Activated CD4-positive, alpha-beta T cell treated with anti-CD3 and anti-CD28 coated beads for 24 hours (primary cell): ENCODE measurements around the gene RELB.
A peak's percentile ranks its signal among the peaks of the same experiment; 100 is the strongest.
"Not testable (repeated sequence)": the region's sequence is repeated elsewhere in the genome, so short reads cannot be mapped to it uniquely, and the experiment has no call there.

ENCODE experiments used
- DNase-seq, 2 donors: peaks; one replicate each; pipeline ENCODE4 v3.0.0-alpha.2; 2020; ENCODE audit warnings: low read depth in 2 of 2

Gene RELB

DNA sequence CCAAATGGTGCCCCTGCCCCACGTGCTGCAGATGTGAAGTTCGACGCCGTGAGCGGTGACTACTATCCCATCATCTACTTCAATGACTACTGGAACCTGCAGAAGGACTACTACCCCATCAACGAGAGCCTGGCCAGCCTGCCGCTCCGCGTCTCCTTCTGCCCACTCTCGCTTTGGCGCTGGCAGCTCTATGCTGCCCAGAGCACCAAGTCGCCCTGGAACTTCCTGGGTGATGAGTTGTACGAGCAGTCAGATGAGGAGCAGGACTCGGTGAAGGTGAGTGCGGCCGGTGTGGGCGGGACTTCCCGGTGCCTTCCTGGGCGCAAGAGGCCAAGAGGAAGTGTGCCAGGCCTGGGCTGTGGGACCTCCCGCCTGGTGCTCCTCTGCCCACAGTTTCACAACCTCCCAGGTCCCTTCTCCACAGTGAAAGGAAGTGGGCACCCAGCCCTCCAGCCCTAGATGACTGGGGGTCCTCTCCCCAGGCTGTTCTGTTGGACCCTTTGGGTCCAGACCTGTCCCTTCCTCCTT lies 14.1 kb upstream of the RELB start:
- no peak for DNase-seq

DNA sequence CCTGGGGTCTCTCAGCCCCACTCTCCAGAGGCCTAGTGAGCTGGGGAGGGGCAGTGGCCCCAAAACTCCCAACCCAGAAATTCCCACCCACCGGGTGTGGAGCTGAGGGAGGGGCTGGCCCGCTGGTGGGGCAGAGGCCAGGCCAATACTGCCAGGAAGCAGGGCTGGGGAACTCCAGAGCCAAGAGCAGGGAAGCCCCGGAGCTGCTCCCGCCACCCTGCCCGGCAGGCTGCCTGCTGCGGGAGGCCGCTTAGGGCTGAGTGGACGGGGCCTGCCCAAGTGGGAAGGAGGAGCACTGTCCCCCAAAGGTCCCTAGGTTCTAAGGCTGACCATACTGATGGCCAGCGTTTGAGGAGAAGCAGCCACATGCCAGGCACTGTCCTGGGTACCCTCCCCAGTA lies 13.0 kb upstream of the RELB start:
- no peak for DNase-seq

DNA sequence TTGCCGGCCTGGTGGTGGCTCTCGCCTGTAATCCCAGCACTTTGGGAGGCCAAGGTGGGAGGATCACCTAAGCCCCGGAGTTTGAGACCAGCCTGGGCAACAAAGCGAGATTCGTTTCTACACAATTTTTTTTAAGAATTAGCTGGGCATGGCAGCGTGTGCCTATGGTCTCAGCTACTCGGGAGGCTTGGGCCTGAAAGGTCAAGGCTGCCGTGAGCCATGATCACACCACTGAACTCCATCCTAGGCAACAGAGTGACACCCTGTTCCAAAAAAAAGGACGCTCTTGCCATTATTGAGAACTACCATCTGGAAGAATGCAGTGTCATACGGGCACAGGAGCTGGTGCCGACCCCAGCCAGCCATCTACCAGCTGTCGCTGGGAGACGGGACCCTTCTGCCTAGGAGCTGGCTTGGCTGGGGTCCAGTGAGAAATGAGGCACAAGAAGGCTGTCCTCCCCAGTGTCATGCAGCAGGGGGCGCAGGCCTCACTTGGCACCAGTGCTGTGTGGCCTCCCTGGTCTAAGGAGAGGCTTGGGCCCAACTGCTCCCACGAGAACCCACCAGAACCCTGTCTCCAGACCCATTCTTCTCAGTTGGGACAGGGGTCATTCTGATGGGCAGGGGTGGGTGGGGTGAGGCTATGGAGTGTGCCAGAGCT lies 12.2 kb upstream of the RELB start:
- DNase-seq, result peak; percentile 45 to 48

DNA sequence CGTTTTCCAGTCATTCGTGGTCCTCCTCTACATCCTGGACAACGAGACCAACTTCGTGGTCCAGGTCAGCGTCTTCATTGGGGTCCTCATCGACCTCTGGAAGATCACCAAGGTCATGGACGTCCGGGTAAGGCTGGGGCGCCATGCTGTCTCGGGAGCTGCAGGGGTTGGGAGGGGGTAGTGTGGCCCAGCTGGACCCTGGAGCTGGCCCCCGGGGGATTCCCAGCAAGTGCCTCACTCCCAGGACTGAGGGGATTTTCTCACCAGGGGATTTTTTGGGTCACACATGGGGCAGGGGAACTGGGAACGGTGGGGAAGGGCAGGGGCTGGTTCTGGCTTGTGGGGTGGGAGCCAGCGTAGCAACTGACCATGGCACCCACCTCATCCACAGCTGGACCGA lies 10.8 kb upstream of the RELB start:
- no peak for DNase-seq

DNA sequence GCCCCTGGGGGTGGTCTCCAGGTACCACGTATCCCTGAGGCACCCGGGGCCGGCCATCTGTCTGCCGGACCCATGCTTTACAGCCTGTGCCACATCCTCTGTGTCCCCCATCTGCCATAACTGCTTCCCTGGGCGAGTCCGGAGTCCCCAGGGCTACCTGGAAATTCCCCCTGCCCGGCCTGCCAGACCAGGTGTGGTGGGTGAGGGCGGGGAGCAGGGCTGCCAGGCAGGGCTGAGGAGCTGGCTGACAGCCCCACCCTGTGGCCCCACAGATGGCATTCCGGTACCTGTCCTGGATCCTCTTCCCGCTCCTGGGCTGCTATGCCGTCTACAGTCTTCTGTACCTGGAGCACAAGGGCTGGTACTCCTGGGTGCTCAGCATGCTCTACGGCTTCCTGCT lies 10.3 kb upstream of the RELB start:
- DNase-seq, result no peak

DNA sequence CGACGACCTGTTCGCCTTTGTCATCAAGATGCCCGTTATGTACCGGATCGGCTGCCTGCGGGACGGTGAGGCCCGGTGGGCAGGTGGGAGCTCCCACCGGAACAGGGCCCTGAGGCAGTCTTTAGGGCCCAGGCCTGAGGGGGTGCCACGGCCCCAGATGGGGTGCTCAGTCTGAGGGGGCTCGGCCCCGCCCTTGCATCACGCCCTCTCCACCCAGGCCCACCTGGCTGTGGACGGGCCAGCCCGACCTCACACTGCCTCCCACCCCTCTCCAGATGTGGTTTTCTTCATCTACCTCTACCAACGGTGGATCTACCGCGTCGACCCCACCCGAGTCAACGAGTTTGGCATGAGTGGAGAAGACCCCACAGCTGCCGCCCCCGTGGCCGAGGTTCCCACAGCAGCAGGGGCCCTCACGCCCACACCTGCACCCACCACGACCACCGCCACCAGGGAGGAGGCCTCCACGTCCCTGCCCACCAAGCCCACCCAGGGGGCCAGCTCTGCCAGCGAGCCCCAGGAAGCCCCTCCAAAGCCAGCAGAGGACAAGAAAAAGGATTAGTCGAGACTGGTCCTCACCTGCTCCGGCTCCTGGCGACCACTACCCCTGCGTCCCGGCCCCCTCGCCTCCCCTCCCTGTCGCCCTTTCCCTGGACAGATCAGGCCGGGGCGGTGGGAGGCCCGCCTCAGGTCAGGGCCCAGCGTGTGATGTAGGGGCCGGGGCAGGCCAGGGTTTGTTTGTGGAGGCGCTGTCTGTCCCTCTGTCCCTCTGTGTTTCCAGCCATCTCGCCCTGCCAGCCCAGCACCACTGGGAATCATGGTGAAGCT lies 8.7 kb upstream of the RELB start:
- no peak for DNase-seq

DNA sequence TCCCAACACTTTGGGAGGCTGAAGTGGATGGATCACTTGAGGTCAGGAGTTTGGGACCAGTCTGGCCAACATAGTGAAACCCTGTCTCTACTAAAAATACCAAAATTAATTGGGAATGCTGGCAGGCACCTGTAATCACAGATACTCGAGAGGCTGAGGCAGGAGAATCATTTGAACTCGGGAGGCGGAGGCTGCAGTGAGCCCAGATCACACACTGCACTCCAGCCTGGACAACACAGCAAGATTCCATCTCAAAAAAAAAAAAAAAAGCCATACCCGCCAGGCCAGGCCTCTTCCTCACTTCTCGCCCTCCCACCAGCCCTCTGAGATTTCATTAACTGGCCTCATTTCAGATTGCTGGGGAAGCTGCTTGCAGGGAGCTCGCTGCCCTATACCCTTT lies 7.7 kb upstream of the RELB start:
- no peak for DNase-seq

DNA sequence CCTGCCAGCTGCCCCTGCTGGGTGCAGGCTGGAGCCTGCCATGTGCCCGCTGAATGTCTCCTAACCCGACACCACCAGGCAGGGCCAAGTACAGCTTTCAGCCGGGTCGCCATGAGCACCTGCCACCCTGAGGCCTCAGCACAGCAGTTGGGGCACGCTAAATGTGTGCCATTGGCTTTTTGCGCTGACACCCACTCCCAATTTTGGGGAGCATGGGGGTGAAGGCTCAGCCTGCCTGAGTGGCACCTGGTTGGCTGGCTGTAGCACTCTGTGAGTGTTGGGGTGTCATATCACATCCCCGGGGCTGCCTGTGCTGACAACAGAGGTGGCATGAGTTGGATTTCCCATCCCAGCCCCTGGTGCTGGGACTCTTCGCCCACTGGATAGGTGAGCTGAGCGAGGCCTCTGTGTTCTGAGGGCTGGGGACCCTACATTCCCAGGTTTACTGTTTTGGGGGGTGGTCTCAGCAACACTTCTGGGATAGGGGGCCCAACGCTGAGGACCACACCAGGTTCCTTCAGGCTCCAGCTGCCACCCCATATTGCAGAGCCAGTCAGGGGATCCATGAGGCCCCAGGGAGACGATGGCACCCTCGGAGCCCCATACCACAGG lies 7.2 kb upstream of the RELB start:
- DNase-seq, result no peak

DNA sequence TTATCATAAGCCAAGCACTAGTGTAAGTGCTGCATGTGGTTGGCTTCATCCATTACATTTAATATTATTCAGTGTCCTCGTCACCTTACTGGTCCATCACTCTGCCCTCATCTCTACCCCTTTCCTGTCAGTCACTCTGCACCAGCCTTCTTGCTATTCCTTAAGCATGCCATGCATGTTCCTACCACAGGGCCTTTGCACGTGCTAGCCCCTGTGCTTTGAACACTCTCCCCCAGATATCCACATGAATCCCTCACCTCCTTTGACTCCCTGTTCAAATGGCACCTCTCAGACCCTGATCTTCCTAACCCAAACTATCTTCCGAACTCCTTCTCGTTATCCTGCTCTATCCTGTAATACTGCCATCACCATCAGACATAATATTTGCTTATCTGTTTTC lies 3.2 kb upstream of the RELB start:
- DNase-seq, result no peak

DNA sequence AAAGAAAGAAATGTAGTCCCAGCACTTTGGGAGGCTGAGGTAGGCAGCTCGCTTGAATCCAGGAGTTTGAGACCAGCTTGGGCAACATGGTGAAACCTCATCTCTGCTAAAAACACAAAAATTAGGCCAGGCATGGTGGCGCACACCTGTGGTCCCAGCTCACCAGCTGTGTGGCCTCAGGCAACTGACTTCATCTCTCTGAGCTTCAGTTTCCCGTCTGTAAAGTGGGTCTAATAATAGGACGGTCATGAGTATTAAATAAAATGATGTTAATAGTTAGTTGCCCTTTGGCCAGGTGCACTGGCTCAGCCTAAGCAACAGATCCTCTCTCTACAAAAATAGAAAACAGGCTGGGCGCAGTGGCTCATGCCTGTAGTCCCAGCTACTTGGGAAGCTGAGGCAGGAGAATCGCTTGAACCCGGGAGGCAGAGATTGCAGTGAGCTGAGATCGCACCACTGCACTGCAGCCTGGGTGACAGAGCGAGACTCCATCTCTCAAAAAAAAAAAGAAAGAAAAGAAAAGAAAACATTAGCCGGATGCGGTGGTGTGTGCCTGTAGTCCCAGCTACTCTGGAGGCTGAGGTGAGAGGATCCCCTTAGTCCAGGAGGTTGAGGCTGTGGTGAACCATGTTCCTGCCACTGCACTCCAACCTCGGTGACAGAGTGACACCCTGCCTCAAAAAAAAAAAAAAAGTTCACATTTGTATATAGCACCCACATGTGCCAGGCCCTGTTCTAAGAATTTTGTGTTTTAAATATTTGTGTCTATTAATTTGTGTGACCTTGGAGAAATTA lies 1.9 kb upstream of the RELB start:
- DNase-seq, result not testable (repeated sequence)

DNA sequence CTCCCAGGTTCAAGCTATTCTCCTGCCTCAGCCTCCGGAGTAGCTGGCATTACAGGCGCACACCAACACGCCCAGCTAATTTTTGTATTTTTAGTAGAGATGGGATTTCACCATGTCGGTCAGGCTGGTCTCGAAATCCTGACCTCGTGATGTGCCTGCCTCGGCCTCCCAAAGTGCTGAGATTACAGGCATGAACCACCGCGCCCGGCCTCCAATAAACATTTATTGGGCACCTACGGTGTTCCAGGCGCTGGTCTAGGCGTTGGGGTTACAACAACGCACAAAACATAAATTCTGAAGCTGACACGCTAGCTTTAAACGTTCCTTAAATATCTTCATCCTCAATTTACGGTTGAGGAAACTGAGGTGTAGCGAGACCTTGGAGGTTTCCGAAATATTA lies 599 bp upstream of the RELB start:
- DNase-seq, result not testable (repeated sequence)

DNA sequence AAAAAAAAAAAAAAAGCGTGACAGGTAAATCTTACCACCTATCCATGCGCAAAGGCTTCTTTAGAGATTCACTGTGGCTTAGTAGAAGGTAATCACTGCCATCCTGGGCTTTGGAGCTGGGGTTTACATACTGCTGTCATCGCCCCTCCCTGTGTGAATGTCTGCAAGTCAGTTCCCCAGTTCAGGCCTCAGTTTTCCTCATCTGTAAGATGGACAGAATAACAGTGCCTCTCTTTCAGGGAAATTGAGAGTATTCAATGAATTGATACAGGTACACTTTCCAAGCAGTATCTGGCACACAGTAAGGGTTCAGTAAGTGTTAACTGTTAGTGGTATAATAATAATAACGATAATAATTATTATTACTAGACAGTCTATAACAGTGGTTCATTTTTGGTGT lies 2.2 kb downstream of the RELB start:
- no peak for DNase-seq

DNA sequence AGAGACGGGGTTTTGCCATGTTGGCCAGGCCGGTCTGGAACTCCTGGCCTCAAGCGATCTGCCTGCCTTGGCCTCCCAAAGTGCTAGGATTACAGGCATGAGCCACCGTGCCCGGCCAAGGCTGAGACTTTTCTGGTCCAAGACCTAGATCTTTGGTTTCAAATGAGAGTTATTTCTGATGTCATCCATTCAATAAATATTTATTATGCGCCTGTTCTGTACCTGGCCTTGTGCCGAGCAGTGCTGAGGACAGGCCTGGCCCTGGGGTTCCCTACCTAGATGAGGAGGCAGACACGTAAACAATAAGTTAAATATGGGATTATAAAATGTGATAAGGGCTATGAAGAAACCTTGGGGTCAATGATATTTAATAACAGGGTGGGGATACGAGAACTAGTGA lies 4.5 kb downstream of the RELB start:
- DNase-seq, result no peak

DNA sequence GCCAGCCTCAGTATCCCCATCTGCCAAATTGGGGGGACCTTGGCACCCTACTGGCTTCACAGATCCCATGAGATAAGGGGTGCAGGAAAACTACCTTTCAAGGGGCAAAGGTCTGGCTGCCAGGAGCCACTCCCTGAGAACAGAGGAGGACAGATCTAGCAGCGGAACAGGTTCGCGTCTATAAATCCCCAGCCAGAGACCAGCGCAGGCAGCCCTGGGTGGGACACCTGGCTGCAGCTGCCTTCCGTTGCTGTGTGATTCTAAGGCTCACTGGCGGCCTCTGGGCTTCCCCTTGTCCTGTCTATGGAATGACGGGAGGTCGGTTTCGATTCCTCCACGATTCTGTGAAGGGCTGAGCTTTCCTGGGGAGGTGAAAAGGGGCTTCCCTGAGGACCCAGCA lies 7.3 kb downstream of the RELB start:
- no peak for DNase-seq

DNA sequence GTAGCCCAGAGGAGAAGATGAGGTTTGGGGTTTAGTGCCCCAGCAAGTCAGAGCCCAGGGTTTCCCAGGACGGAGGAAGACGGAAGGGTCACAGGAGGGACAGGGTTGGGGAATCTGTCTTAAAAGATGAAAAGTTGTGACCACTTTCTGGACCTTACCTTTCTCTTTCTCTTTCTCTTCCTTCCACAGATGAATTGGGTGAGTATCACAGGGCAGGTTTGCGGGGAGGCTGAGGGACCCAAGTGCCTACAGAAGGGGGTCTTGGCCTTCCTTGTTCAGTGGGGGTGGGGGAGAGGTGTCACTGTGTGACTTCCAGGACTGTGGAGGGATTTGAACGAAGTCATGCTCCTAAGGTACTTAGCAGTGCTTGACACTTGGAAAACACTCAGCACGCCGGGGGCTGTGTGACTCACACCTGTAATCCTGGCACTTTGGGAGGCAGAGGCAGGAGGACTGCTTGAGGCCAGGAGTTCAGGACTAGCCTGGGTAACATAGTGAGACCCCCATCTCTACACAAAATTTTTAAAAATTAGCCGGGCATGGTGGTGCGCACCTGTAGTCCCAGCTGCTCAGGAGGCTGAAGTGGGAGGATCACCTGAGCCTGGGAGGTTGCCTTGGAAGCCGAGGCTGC lies 8.5 kb downstream of the RELB start:
- DNase-seq, result no peak

DNA sequence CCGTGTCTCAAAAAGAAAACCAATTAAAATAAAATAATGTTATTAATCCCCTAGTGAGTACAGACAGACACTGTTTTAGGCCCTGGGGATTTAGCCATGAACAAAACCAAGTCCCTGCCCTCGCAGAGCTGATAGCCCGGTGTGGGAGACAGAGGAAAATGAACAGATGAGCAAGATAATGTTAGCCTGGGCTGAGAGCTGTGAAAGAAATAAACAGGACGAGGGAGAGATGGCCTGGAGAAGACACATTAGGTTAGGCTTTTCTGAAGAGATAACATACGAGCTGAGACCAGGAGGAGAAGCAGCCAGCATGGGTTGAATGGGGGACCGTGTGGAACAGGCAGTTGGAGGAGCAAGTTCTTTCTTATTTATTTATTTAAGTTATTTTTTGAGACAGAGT lies 9.0 kb downstream of the RELB start:
- no peak for DNase-seq

DNA sequence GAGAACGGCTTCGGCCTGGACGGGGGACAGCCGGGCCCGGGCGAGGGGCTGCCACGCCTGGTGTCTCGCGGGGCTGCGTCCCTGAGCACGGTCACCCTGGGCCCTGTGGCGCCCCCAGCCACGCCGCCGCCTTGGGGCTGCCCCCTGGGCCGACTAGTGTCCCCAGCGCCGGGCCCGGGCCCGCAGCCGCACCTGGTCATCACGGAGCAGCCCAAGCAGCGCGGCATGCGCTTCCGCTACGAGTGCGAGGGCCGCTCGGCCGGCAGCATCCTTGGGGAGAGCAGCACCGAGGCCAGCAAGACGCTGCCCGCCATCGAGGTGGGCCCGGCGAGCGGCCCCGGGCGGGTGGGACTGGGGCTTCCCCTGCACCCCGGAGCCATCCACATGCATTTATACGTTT lies 10.7 kb downstream of the RELB start:
- no peak for DNase-seq

DNA sequence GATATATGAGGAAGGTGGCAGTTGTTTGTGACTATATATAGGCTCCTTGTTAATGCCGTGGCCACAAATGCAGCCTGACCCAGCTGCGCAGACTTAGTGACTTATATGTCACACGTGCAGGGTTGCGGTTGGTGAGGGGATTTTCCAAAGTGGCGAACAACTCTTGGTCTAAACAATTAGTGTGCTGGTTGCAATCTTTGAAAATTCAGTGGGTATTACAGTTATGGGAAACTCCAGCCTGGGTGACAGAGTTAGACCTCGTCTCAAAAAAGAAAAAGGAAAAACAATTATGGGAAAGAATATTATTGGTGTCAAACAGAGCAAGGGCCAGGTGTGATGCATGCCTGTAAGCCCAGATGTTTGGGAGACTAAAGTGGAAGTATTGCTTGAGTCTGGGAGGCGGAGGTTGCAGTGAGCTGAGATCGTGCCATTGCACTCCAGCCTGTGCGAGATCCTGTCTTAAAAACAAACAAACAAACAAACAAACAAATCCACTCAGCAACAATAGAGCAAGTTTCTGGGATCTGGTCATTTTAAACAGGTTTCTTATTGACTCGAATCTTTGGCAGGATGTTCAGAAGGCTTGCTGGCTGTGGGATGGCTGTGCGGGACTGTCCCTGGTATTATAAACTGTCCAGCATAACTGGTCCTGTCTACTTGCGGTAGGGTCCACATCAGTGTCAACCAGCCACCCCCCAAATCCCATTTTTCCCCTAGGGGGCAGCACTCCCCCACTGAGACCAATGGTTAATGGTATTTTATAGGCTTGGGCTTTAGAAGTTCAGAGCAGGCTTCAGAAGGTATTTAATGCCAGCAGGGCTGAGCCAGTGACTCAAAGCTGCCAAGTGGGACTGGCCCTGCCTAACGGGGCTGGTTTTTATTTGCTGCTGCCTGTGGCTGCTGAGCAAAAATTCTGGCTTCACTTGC lies 15.4 kb downstream of the RELB start:
- DNase-seq, result peak; percentile 45

DNA sequence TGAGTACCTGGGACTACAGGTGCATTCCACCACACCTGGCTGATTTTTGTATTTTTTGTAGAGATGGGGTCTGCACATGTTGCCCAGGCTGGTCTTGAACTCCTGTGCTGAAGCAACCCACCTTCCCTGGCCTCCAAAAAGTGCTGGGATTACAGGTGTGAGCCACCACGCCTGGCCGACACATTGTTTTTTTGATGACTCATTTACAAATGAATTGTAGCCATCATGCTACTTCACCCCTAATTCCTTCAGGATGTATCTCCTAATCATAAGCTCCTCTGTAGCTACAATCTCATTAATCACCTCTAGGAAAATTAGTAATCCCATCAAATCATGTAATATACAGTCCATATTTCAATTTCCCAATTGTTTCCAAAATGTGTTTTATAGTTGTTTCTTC lies 17.9 kb downstream of the RELB start:
- DNase-seq, result no peak

DNA sequence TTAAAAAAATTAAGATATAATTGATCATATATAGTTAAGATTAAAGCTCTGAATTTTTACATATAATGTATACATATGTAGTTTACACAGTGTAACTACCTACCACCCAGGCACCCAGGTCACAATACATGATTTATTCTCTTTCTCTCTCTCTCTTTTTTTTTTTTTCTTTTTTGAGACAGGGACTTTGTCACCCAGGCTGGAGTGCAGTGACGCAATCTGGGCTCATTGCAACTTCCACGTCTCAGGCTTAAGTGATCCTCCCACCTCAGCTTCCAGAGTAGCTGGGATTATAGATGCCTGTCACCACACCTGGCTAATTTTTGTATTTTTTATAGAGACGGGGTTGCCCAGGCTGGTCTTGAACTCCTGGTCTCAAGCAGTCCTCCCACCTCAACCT lies 18.8 kb downstream of the RELB start:
- DNase-seq, result no peak

DNA sequence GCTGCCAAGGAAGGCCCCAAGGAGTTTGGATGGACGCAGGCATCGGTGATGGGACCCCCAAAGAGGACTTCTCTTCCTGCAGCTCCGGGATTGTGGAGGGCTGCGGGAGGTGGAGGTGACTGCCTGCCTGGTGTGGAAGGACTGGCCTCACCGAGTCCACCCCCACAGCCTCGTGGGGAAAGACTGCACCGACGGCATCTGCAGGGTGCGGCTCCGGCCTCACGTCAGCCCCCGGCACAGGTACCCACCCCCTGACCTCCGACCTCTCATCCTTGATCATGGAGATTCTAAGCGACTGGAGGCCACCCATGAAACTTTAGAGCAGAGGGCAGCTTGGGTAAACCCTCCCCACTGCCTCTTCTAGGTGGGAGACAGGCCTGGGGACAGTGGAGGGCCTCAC lies 20.7 kb downstream of the RELB start:
- no peak for DNase-seq
